Fibroblast of lung (primary cell): ENCODE results near the gene NES. TPM values are rescaled to one million over a fixed set of nuclear protein-coding genes. Genes with fewer than 3 reads are reported as not detected.

Experiments used
- DNase-seq, 2 donors: peaks; one replicate each; pipeline versions ENCODE4 v3.0.0 to v3.0.0-alpha.2; 2010; ENCODE audit warnings: low read depth in 2 of 2
- H2AFZ ChIP-seq: 2 replicates; pipeline ENCODE4 v1.5.1; 2012; ENCODE audit warnings: low read length, control low read depth, inconsistent platforms
- H3K27ac ChIP-seq: 2 replicates; pipeline ENCODE4 v1.5.1; 2011; ENCODE audit warnings: low read length, control low read depth; ENCODE audit not compliant: insufficient read depth
- H3K27me3 ChIP-seq: 2 replicates; pipeline ENCODE4 v1.5.1; 2011; ENCODE audit warnings: mild to moderate bottlenecking, low read length; ENCODE audit not compliant: control insufficient read depth, insufficient read depth
- H3K36me3 ChIP-seq: 2 replicates; pipeline ENCODE4 v1.5.1; 2011; ENCODE audit warnings: low read length; ENCODE audit not compliant: control insufficient read depth, insufficient read depth
- H3K4me1 ChIP-seq: 2 replicates; pipeline ENCODE4 v1.5.1; 2011; ENCODE audit warnings: low read length; ENCODE audit not compliant: control insufficient read depth, insufficient read depth; ENCODE audit errors: extremely low read depth
- H3K4me2 ChIP-seq: 2 replicates; pipeline ENCODE4 v1.5.1; 2011; ENCODE audit warnings: low read length, control low read depth; ENCODE audit not compliant: insufficient read depth; ENCODE audit errors: extremely low read depth
- H3K4me3 ChIP-seq, 4 experiments: fragments of 200-600 bp in 1 of 4; sonication (generic) in 1 of 4; replicated peaks in 1 of 4; 2 replicates each; pipeline ENCODE4 v1.5.1; 2011 to 2016; ENCODE audit warnings: low read length in 4 of 4, low read depth in 3 of 4, mild to moderate bottlenecking in 3 of 4, control low read depth in 2 of 4, inconsistent platforms in 1 of 4, mixed read lengths in 1 of 4; ENCODE audit not compliant: insufficient read depth in 1 of 4; ENCODE audit errors: control extremely low read depth in 1 of 4
- H3K79me2 ChIP-seq: 2 replicates; pipeline ENCODE4 v1.5.1; 2012; ENCODE audit warnings: mild to moderate bottlenecking, low read length, inconsistent platforms; ENCODE audit not compliant: control insufficient read depth, insufficient read depth
- H3K9ac ChIP-seq: 2 replicates; pipeline ENCODE4 v1.5.1; 2011; ENCODE audit warnings: mild to moderate bottlenecking, low read length, control low read depth; ENCODE audit not compliant: insufficient read depth
- H3K9me3 ChIP-seq: 2 replicates; pipeline ENCODE4 v1.5.1; 2012; ENCODE audit warnings: low read depth, low read length; ENCODE audit not compliant: control insufficient read depth, insufficient read depth
- H4K20me1 ChIP-seq: 2 replicates; pipeline ENCODE4 v1.5.1; 2011; ENCODE audit warnings: low read length; ENCODE audit not compliant: control insufficient read depth, insufficient read depth; ENCODE audit errors: extremely low read depth
- CTCF ChIP-seq, 2 donors: IDR thresholded peaks in 1 of 2; conservative IDR thresholded peaks in 1 of 2; 1 replicate in 1 of 2; 2 replicates in 1 of 2; pipeline ENCODE4 v1.5.1; 2011 to 2012; ENCODE audit warnings: low read length in 2 of 2, control low read depth in 1 of 2, inconsistent platforms in 1 of 2, low read depth in 1 of 2, mild to moderate bottlenecking in 1 of 2
- EZH2 ChIP-seq: IDR thresholded peaks from 2 replicates; pipeline ENCODE4 v1.5.1; 2012; ENCODE audit warnings: low read length, control low read depth, mild to moderate bottlenecking; ENCODE audit errors: missing control alignments
- polyA plus RNA-seq, 2 donors: library from polyadenylated mRNA; depleted of rRNA in 1 of 2; stranded (reverse) in 1 of 2; unstranded in 1 of 2; fragments of >200 nt; gene quantifications; 2 replicates each; pipeline ENCODE4 v1.2.1, GENCODE V29; 2011 to 2012; ENCODE audit warnings: missing spikeins in 1 of 2
- total RNA-seq: library from RNA; depleted of rRNA; stranded (reverse); fragments of >200 nt; gene quantifications from 2 replicates; pipeline ENCODE4 v1.2.1, GENCODE V29; 2014

NES gene
- total and polyA plus RNA-seq, 2 donors (not counting 1 experiment from before 2014, with no cell fraction given) = 34.6 to 87.4 TPM

GRCh38 chr1:156682166-156682890 lies 5.1 kb upstream of the NES start:
- Histone ChIP-seq H3K4me2 (no peak overlapping the region), H3K9ac (no peak overlapping the region), H3K27ac (no peak overlapping the region), H3K27me3 (no peaks in the 10 kb centered on the region), H2AFZ (no peak overlapping the region), H3K9me3 (no peaks in the 10 kb centered on the region), H3K36me3 (no peaks in the 10 kb centered on the region), H3K79me2 (no peaks in the 10 kb centered on the region), H4K20me1 (no peaks in the 10 kb centered on the region), H3K4me3 (no peak overlapping the region), H3K4me1 (peaks cover 3% of the 10 kb centered on the region)
- DNase-seq = no peak
- TF ChIP-seq CTCF (conservative IDR thresholded peaks at IDR 0.05 in 1 of 2, IDR thresholded peaks at IDR 0.05 in 1 of 2; ENCODE audit: low read depth in 1 of 2, low read length in 2 of 2) (peak in 1 of 2 donors; percentile 16), EZH2 (no peak)

- Histone ChIP-seq H3K27ac (no peak overlapping the region), H4K20me1 (no peaks in the 10 kb centered on the region), H3K36me3 (no peaks in the 10 kb centered on the region), H3K9me3 (no peaks in the 10 kb centered on the region), H2AFZ (no peak overlapping the region), H3K27me3 (no peaks in the 10 kb centered on the region), H3K79me2 (peaks cover 8% of the 10 kb centered on the region), H3K9ac (no peak overlapping the region), H3K4me1 (peaks cover 3% of the 10 kb centered on the region), H3K4me2 (no peak overlapping the region), H3K4me3 (no peak overlapping the region)
- DNase-seq = no peak
- TF ChIP-seq EZH2 (no peak), CTCF (conservative IDR thresholded peaks at IDR 0.05 in 1 of 2, IDR thresholded peaks at IDR 0.05 in 1 of 2; ENCODE audit: low read depth in 1 of 2, low read length in 2 of 2) (no peak)
Observed at GRCh38 chr1:156681196-156681960, 4.2 kb upstream of the NES start.

- H3K27me3 ChIP-seq = no peaks in the 10 kb centered on the region
- no peak overlapping the region for H3K9ac ChIP-seq
- H3K4me2 ChIP-seq = no peak overlapping the region
- H2AFZ ChIP-seq = no peak overlapping the region
- no peak overlapping the region for H3K4me3 ChIP-seq
- TF ChIP-seq CTCF (conservative IDR thresholded peaks at IDR 0.05 in 1 of 2, IDR thresholded peaks at IDR 0.05 in 1 of 2; ENCODE audit: low read depth in 1 of 2, low read length in 2 of 2) = no peak
- TF ChIP-seq EZH2 = no peak
- DNase-seq = no peak
- no peak overlapping the region for H3K27ac ChIP-seq
- H4K20me1 ChIP-seq = no peaks in the 10 kb centered on the region
- peaks cover 21% of the 10 kb centered on the region for H3K79me2 ChIP-seq
- no peaks in the 10 kb centered on the region for H3K36me3 ChIP-seq
- H3K9me3 ChIP-seq = no peaks in the 10 kb centered on the region
- H3K4me1 ChIP-seq = peaks cover 4% of the 10 kb centered on the region
Observed at GRCh38 chr1:156680056-156680455, 2.8 kb upstream of the NES start.
